SU-DHL-6 (cell line): ENCODE measurements around the gene LSP1.

Experiments
- H2AFZ ChIP-seq: fragments of 200-600 bp; sonication (generic); 2 replicates; pipeline ENCODE4 v1.6.1; 2014; ENCODE audit warnings: low read depth, mild to moderate bottlenecking, moderate library complexity, mixed read lengths, antibody characterized with exemption, low read length; ENCODE audit not compliant: severe bottlenecking
- H3F3A ChIP-seq: fragments of 200-600 bp; shearing (Covaris generic); 2 replicates; pipeline ENCODE4 v1.6.0; 2016; ENCODE audit warnings: antibody characterized with exemption, mild to moderate bottlenecking; ENCODE audit not compliant: insufficient read depth
- H3K27ac ChIP-seq: fragments of 200-600 bp; sonication (generic); 2 replicates; pipeline ENCODE4 v1.5.1; 2016; ENCODE audit warnings: low read depth, mild to moderate bottlenecking, low read length, moderate library complexity, mixed read lengths
- H3K27me3 ChIP-seq: fragments of 200-600 bp; sonication (generic), shearing (Covaris generic); 2 replicates; pipeline ENCODE4 v1.6.0; 2014; ENCODE audit warnings: mild to moderate bottlenecking, low read length
- H3K36me3 ChIP-seq: fragments of 200-600 bp; sonication (generic); 2 replicates; pipeline ENCODE4 v1.6.1; 2014; ENCODE audit warnings: mild to moderate bottlenecking, low read length, mixed read lengths
- H3K4me2 ChIP-seq: fragments of 300-600, 200-600 bp; shearing (Covaris generic), sonication (generic); 2 replicates; pipeline ENCODE4 v1.6.0; 2014; ENCODE audit warnings: low read length, low read depth, mild to moderate bottlenecking; ENCODE audit not compliant: poor library complexity, severe bottlenecking
- H3K4me3 ChIP-seq: fragments of 200-600 bp; sonication (generic); 2 replicates; pipeline ENCODE4 v1.5.1; 2014; ENCODE audit warnings: antibody characterized with exemption, low read length, mild to moderate bottlenecking, mixed read lengths; ENCODE audit not compliant: insufficient read depth, poor library complexity, severe bottlenecking
- H3K79me2 ChIP-seq: fragments of 200-600 bp; sonication (generic); 2 replicates; pipeline ENCODE4 v1.6.1; 2014; ENCODE audit warnings: mild to moderate bottlenecking, low read length, moderate library complexity; ENCODE audit not compliant: insufficient read depth
- H3K9ac ChIP-seq: fragments of 200-600 bp; sonication (generic); 2 replicates; pipeline ENCODE4 v1.7.0; 2014; ENCODE audit warnings: mild to moderate bottlenecking, low read length
- H3K9me2 ChIP-seq: fragments of 200-600 bp; sonication (generic); replicated peaks from 2 replicates; pipeline ENCODE4 v1.6.1; 2014; ENCODE audit warnings: low read length; ENCODE audit not compliant: insufficient read depth
- H3K9me3 ChIP-seq: fragments of 200-600 bp; sonication (generic); 2 replicates; pipeline ENCODE4 v1.6.1; 2014; ENCODE audit warnings: low read length, mixed read lengths; ENCODE audit not compliant: insufficient read depth
- H4K20me1 ChIP-seq: fragments of 200-600 bp; sonication (generic); 2 replicates; pipeline ENCODE4 v1.6.1; 2014; ENCODE audit warnings: low read depth, mild to moderate bottlenecking, antibody characterized with exemption, low read length, moderate library complexity, mixed read lengths
- EZH2phosphoT487 ChIP-seq: fragments of 200-600 bp; sonication (generic), shearing (Covaris generic); conservative IDR thresholded peaks from 2 replicates; pipeline ENCODE4 v1.6.1; 2018; ENCODE audit warnings: mild to moderate bottlenecking, antibody characterized with exemption, low read length, moderate library complexity, mixed read lengths
- TF ChIP-seq, protein P1 (sequence below): fragments of 200-600 bp; sonication (generic); IDR thresholded peaks from one replicate; pipeline ENCODE4 v1.5.1; 2017; ENCODE audit warnings: antibody characterized with exemption, mild to moderate bottlenecking, low read length, moderate library complexity; ENCODE audit not compliant: insufficient read depth, poor library complexity, severe bottlenecking

LSP1 gene

DNA sequence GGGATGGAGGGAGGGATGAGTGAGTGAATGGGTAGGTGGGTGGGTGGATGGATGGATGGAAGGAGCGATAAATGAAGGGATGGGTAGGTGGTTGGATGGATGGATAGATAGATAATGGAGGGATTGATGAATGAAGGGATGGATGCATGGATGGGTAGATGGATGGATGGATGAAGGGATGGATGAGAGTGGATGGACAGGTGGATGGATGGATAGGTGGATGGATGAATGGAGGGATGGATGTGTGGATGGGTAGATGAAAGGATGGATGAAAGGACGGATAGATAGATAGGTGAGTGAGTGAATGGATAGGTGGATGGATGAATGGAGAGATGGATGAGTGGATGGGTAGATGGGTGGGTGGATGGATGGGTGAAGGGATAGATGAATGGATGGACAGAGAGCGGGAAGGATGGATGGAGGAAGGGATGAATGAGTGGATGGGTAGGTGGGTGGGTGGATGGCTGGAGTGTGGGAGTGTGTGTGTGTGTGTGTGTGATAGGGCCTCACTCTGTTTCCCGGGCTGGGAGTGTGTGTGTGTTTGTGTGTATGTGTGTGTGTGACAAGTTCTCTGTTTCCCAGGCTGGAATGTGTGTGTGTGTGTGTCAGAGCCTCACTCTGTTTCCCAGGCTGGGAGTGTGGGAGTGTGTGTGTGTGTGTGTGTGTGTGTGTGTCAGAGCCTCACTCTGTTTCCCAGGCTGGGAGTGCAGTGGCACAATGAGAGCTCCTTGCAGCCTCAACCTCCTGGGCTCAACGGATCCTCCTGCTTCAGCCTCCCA is 40.9 kb downstream of the LSP1 start:
- no peak overlapping the region for H2AFZ ChIP-seq
- H3K4me2 ChIP-seq: no peak overlapping the region
- H3F3A ChIP-seq: no peaks in the 10 kb centered on the region
- H3K9me3 ChIP-seq: no peaks in the 10 kb centered on the region
- TF ChIP-seq, protein P1, sequence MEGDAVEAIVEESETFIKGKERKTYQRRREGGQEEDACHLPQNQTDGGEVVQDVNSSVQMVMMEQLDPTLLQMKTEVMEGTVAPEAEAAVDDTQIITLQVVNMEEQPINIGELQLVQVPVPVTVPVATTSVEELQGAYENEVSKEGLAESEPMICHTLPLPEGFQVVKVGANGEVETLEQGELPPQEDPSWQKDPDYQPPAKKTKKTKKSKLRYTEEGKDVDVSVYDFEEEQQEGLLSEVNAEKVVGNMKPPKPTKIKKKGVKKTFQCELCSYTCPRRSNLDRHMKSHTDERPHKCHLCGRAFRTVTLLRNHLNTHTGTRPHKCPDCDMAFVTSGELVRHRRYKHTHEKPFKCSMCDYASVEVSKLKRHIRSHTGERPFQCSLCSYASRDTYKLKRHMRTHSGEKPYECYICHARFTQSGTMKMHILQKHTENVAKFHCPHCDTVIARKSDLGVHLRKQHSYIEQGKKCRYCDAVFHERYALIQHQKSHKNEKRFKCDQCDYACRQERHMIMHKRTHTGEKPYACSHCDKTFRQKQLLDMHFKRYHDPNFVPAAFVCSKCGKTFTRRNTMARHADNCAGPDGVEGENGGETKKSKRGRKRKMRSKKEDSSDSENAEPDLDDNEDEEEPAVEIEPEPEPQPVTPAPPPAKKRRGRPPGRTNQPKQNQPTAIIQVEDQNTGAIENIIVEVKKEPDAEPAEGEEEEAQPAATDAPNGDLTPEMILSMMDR: no peak
- no peak for TF ChIP-seq EZH2phosphoT487
- no peak overlapping the region for H3K4me3 ChIP-seq
- H3K27ac ChIP-seq: no peak overlapping the region
- no peaks in the 10 kb centered on the region for H3K9me2 ChIP-seq
- H4K20me1 ChIP-seq: no peaks in the 10 kb centered on the region
- no peak overlapping the region for H3K9ac ChIP-seq
- H3K27me3 ChIP-seq: no peaks in the 10 kb centered on the region
- no peaks in the 10 kb centered on the region for H3K79me2 ChIP-seq
- no peaks in the 10 kb centered on the region for H3K36me3 ChIP-seq

DNA sequence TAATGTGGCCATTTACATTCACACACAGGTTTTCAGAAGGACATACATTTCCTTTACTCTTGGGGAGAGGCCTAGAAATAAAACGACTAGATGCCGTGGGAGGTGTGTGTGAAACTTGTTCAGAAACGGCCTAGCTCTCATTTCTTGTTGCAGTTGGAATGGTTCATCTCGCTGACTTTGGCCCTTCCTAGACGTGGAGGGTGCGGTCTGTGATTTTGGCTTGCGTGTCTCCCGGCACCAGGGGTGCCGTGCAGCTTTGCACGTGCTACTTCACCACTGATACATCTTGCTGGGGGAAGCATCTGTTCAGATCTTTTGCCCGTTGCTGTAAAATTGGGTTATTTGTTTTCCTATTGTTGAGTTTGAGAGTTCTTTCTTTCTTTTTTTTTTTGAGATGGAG is 41.9 kb downstream of the LSP1 start:
- H3F3A ChIP-seq: no peaks in the 10 kb centered on the region
- no peaks in the 10 kb centered on the region for H4K20me1 ChIP-seq
- H3K36me3 ChIP-seq: no peaks in the 10 kb centered on the region
- no peaks in the 10 kb centered on the region for H3K9me3 ChIP-seq
- no peak overlapping the region for H3K4me3 ChIP-seq
- no peak overlapping the region for H3K4me2 ChIP-seq
- H3K27ac ChIP-seq: no peak overlapping the region
- H3K79me2 ChIP-seq: no peaks in the 10 kb centered on the region
- TF ChIP-seq, protein P1: no peak
- no peak for TF ChIP-seq EZH2phosphoT487
- H3K27me3 ChIP-seq: no peaks in the 10 kb centered on the region
- no peak overlapping the region for H2AFZ ChIP-seq
- no peak overlapping the region for H3K9ac ChIP-seq
- no peaks in the 10 kb centered on the region for H3K9me2 ChIP-seq

DNA sequence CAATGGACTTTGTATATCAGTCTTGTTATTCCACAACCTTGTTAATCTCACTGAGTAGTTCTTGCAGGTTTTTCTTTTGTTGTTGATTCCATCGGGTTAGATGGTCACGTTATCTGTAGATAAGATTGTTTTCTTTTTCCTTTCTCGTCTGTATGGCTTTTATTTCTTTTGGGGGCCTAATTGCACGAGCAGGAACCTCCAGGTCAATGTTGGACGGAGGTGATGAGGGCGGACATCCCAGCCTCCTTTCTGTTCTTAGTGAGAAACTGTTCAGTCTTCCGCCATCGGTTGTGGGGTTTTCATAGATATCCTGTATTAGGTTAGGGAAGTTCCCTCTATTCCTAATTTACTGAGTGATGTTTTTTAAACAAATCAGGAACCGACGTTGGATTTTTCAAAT is 43.6 kb downstream of the LSP1 start:
- H3K9me3 ChIP-seq: no peaks in the 10 kb centered on the region
- no peak overlapping the region for H3K27ac ChIP-seq
- no peak overlapping the region for H2AFZ ChIP-seq
- no peak overlapping the region for H3K9ac ChIP-seq
- H3K4me3 ChIP-seq: no peak overlapping the region
- no peaks in the 10 kb centered on the region for H4K20me1 ChIP-seq
- no peak overlapping the region for H3K4me2 ChIP-seq
- no peaks in the 10 kb centered on the region for H3K27me3 ChIP-seq
- no peaks in the 10 kb centered on the region for H3K79me2 ChIP-seq
- no peaks in the 10 kb centered on the region for H3K36me3 ChIP-seq
- no peak for TF ChIP-seq EZH2phosphoT487
- TF ChIP-seq, protein P1: no peak
- no peaks in the 10 kb centered on the region for H3F3A ChIP-seq
- H3K9me2 ChIP-seq: no peaks in the 10 kb centered on the region
